Stimulated activated naive CD8-positive, alpha-beta T cell treated with anti-CD3 and anti-CD28 coated beads, Interleukin-15, amount 100 ng/mL, for 72 hours (primary cell): ENCODE results near the gene GHRHR.

ENCODE experiments used
- ATAC-seq: fragments of 150-1000 bp; cut with Tn5 transposase; 2 replicates; pipeline ENCODE4 v1.10.0; 2021; ENCODE audit warnings: mild to moderate bottlenecking, moderate library complexity
- DNase-seq, 2 donors: peaks; one replicate each; pipeline ENCODE4 v3.0.0; 2021 to 2022
- H3K27ac Mint-ChIP-seq, 2 donors: one replicate each; pipeline ENCODE4 v1.8.0; 2022; ENCODE audit warnings: mild to moderate bottlenecking in 2 of 2, mixed read lengths in 2 of 2, moderate library complexity in 2 of 2
- H3K27me3 Mint-ChIP-seq: one replicate; pipeline ENCODE4 v1.8.0; 2022; ENCODE audit warnings: mixed read lengths
- H3K4me1 Mint-ChIP-seq: one replicate; pipeline ENCODE4 v1.8.0; 2022; ENCODE audit warnings: mild to moderate bottlenecking, mixed read lengths
- H3K4me3 Mint-ChIP-seq, 2 donors: one replicate each; pipeline ENCODE4 v1.8.0; 2022; ENCODE audit warnings: mild to moderate bottlenecking in 2 of 2, mixed read lengths in 2 of 2, moderate library complexity in 1 of 2
- H3K9me3 Mint-ChIP-seq, 2 donors: one replicate each; pipeline ENCODE4 v1.8.0; 2022; ENCODE audit warnings: mixed read lengths in 2 of 2

Gene GHRHR

GRCh38 chr7:31017721-31018120 is 54.0 kb downstream of the GHRHR start:
- Mint-ChIP-seq H3K27me3 (peaks cover 35% of the 10 kb centered on the region), H3K27ac (no peak overlapping the region), H3K4me3 (no peak overlapping the region), H3K9me3 (peaks cover 0 to 1% of the 10 kb centered on the region in 2 donors), H3K4me1 (peaks cover 40% of the 10 kb centered on the region)
- DNase-seq: no peak
- no peak for ATAC-seq

DNA sequence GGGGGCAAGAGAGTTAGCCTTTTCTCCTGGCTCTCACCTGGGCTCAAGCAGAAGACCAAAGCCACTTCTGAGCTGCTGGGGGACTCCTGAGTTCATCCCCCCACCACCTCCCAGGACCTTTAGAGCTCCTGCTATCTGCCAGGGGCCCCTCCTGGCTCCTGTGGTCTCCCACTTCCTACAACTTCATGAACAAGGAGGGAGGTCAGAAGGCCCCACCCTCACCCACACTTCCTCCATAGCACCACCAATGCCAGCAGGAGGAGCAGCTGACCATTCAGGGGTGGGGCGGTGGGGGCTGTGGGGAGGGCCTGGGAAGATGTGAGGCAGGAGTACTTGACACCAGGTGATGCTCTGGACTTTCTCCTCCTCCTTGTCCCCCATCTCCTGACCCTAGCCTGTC is 55.8 kb downstream of the GHRHR start:
- Mint-ChIP-seq H3K9me3 (peaks cover 7 to 19% of the 10 kb centered on the region in 2 donors), H3K27ac (peak overlapping the region; percentile 4 to 53), H3K4me1 (peaks cover 58% of the 10 kb centered on the region), H3K27me3 (peaks cover 20% of the 10 kb centered on the region), H3K4me3 (no peak overlapping the region)
- ATAC-seq: no peak
- no peak for DNase-seq

- peaks cover 64% of the 10 kb centered on the region for H3K4me1 Mint-ChIP-seq
- DNase-seq: no peak
- peaks cover 16% of the 10 kb centered on the region for H3K27me3 Mint-ChIP-seq
- peaks cover 8 to 24% of the 10 kb centered on the region in 2 donors for H3K9me3 Mint-ChIP-seq
- H3K4me3 Mint-ChIP-seq: no peak overlapping the region
- peak overlapping the region in 1 of 2 donors; percentile 53 for H3K27ac Mint-ChIP-seq
- ATAC-seq: no peak
These were observed 56.4 kb downstream of the GHRHR start for GRCh38 chr7:31020161-31020560.

DNA sequence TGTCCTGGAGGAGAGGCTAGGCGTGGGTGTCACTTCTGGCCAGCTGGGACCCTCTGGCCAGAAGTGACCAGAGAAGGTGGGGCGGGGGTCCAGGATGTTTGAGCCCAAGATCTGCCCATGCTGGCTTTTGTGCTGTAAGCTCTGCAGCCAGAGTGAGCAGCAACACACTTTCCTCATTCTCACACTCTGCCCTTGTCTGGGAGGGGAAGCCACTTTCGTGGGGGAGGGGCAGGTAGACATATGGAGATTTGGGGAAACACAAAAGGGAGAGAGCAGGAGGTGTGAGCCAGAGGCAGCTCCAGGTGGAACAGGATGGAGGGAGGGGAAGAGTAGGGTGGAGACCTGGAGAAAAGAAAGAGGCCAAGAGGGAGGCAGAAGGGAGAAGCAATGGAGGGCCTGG is 56.9 kb downstream of the GHRHR start:
- Mint-ChIP-seq H3K9me3 (peaks cover 8 to 24% of the 10 kb centered on the region in 2 donors), H3K4me3 (no peak overlapping the region), H3K27ac (no peak overlapping the region), H3K4me1 (peaks cover 69% of the 10 kb centered on the region), H3K27me3 (peaks cover 11% of the 10 kb centered on the region)
- ATAC-seq (no peak), DNase-seq (no peak)

DNA sequence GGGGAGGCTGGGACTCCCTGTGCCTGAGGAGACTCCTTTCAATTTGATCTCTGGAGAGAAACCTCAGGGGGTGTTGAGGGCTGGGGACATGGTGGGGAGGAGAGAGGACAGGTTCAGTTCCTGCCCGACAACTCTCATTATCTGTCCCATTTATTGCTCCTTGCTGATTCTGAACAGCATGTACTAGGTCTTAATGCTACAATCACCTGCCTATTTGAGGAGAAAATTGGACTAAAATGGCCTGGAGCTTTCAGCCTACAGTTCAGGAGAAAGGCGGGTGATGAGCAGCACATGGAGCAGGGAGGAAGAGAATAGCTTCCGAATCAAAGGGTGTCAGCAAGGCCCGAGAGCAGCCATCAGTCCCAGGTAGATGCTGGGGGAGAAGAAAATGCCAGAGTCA is 58.4 kb downstream of the GHRHR start:
- peaks cover 77% of the 10 kb centered on the region for H3K4me1 Mint-ChIP-seq
- H3K27me3 Mint-ChIP-seq: peaks cover 7% of the 10 kb centered on the region
- H3K27ac Mint-ChIP-seq: no peak overlapping the region
- ATAC-seq (no peak), DNase-seq (no peak)
- H3K4me3 Mint-ChIP-seq: no peak overlapping the region
- peaks cover 8 to 24% of the 10 kb centered on the region in 2 donors for H3K9me3 Mint-ChIP-seq

GRCh38 chr7:31022726-31023125 is 59.0 kb downstream of the GHRHR start:
- H3K4me3 Mint-ChIP-seq: no peak overlapping the region
- H3K27ac Mint-ChIP-seq: peak overlapping the region; percentile 85 to 89
- DNase-seq (no peak), ATAC-seq (no peak)
- H3K27me3 Mint-ChIP-seq: peaks cover 7% of the 10 kb centered on the region
- H3K4me1 Mint-ChIP-seq: peaks cover 79% of the 10 kb centered on the region
- H3K9me3 Mint-ChIP-seq: peaks cover 8 to 24% of the 10 kb centered on the region in 2 donors

DNA sequence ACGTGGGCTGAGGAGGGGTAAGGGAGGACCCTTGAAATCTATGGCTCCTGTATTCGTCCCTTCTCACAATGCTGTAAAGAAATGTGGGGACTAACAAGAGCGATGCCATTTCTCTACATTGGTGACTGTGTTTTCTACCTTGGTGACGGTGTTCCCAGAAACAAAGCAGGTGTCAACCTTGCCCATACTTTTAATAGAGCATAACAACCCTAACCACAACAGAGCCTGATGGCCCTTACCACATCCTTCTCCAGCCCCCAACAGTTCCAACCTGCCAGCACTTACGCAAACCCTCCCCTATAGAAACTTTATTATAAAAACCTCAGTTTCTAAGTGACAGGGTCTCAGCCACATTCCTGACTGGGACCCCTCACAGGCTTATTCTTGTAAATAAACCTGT is 60.1 kb downstream of the GHRHR start:
- Mint-ChIP-seq H3K4me1 (peaks cover 81% of the 10 kb centered on the region), H3K27me3 (peaks cover 15% of the 10 kb centered on the region), H3K27ac (peak overlapping the region; percentile 89 to 91), H3K4me3 (no peak overlapping the region), H3K9me3 (peaks cover 8 to 24% of the 10 kb centered on the region in 2 donors)
- peak; percentile 21 to 66 for DNase-seq
- ATAC-seq: peak; percentile 91

DNA sequence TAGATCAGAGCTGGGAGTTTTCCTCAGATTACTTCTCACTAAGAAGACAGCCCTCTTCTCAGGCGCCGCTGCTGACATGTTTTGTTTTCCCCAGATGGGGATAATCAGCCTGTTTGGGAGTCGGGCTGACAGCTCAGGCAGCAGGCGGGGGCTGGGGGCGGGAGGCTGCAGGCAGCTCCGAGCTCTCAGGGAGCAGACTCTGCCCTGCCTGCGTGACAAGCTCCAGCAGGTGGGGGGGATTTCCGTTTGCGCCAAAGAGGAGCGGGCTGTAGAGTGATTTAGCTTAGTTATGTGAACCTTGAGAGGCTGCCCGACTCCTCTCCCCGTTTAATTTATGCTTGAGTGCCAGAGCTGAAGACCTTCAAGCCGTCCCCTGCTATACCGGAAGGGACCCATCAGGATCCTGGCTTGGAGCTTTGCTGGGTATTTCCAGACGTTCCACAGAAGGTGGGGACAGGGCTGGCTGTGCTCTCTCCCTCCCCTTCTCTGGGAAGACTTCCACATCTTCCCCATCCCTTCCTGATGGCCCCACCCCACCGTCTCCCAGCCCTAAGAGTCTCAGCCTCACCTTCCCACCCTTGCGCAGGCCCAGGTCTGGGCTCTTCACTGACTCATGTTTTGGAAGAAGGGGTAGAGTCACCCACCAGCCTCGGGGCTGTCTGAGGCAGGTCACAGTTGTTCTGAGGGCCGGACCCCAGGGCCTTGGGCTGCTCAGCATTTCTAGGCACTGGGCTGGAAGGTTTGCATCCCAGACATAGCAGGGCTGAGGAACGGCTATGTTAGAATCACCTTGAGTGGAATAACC is 63.6 kb downstream of the GHRHR start:
- no peak for ATAC-seq
- H3K4me3 Mint-ChIP-seq: no peak overlapping the region
- DNase-seq: peak in 1 of 2 donors; percentile 16

GRCh38 chr7:31028006-31028405 is 64.3 kb downstream of the GHRHR start:
- H3K27ac Mint-ChIP-seq: peak overlapping the region in 1 of 2 donors; percentile 86
- ATAC-seq (no peak), DNase-seq (no peak)
- H3K27me3 Mint-ChIP-seq: peaks cover 17% of the 10 kb centered on the region
- peaks cover 13 to 20% of the 10 kb centered on the region in 2 donors for H3K9me3 Mint-ChIP-seq
- H3K4me1 Mint-ChIP-seq: peaks cover 49% of the 10 kb centered on the region
- H3K4me3 Mint-ChIP-seq: no peak overlapping the region

More for the DNA sequence above, 63.6 kb downstream of the GHRHR start:
- Mint-ChIP-seq H3K9me3 (peaks cover 10 to 24% of the 10 kb centered on the region in 2 donors), H3K27ac (no peak overlapping the region), H3K4me1 (peaks cover 55% of the 10 kb centered on the region), H3K27me3 (peaks cover 17% of the 10 kb centered on the region)

DNA sequence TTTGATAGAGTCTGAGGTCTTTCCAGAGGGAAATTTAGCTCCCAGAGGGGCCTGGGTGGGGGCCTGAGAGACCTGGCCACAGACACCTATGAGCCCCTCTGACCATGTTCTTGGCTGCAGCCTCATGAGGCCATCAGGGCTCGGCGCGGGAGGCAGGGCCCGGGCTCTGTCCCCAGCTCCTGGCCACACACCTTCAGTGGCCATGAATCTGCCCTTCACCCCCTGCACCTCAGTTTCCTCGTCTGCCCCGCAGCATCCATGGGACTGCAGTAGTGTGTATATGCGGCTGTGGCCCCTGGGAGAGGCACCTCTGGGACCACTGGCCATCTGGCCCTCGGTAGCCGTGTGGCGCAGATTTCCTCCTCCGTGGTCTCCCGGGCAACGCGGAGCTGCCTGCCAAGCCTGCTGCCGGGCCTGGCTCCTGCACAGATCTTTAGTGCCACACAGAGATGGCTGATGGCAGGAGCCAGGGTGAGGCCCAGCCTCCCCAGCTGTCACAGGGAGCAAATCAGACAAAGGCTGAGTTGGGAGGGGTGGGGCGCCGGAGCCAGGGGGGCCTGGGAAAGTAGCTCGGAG is 64.8 kb downstream of the GHRHR start:
- no peak for DNase-seq
- Mint-ChIP-seq H3K27ac (peak overlapping the region in 1 of 2 donors; percentile 86), H3K4me3 (no peak overlapping the region), H3K27me3 (peaks cover 17% of the 10 kb centered on the region), H3K4me1 (peaks cover 44% of the 10 kb centered on the region), H3K9me3 (peaks cover 13 to 15% of the 10 kb centered on the region in 2 donors)
- ATAC-seq: no peak
